WTC11 (cell line): ENCODE measurements around the gene TCF12. TPM values are rescaled to one million over a fixed set of nuclear protein-coding genes. Genes with fewer than 3 reads are reported as not detected.

Source experiments
- ATAC-seq: fragments of 200-7000 bp; cut with Tn5 transposase; 2 replicates; pipeline ENCODE4 v1.10.0; 2021; ENCODE audit warnings: mild to moderate bottlenecking, moderate library complexity
- CTCF ChIA-PET: fragments of 300-600 bp; sonication (Branson Sonifier 250); formaldehyde crosslinking; loops from one replicate; lab custom pipeline; 2021; ENCODE audit warnings: antibody characterized with exemption; lab: Charles Lee
- POLR2A ChIA-PET: fragments of 350-600 bp; sonication (Branson Sonifier 250); formaldehyde crosslinking; loops from one replicate; lab custom pipeline; 2021; ENCODE audit warnings: antibody characterized with exemption; lab: Charles Lee
- DNase-seq: peaks from one replicate; pipeline ENCODE4 v3.0.0; 2021; ENCODE audit warnings: low spot score
- H3K27ac Mint-ChIP-seq: 2 replicates; pipeline ENCODE4 v1.8.0; 2021; ENCODE audit warnings: mixed read lengths
- H3K27me3 Mint-ChIP-seq: 2 replicates; pipeline ENCODE4 v1.8.0; 2021; ENCODE audit warnings: low read depth, mild to moderate bottlenecking, moderate library complexity, mixed read lengths
- H3K36me3 Mint-ChIP-seq: 2 replicates; pipeline ENCODE4 v1.8.0; 2021; ENCODE audit warnings: mixed read lengths
- H3K4me1 Mint-ChIP-seq: 2 replicates; pipeline ENCODE4 v1.8.0; 2022; ENCODE audit warnings: mixed read lengths
- H3K4me3 Mint-ChIP-seq: 2 replicates; pipeline ENCODE4 v1.8.0; 2021; ENCODE audit warnings: mild to moderate bottlenecking, moderate library complexity, mixed read lengths
- H3K9me3 Mint-ChIP-seq: 2 replicates; pipeline ENCODE4 v1.8.0; 2021; ENCODE audit warnings: mixed read lengths
- ATF3 ChIP-seq: sonication (generic); formaldehyde crosslinking; conservative IDR thresholded peaks from 2 replicates; pipeline ENCODE4 v1.8.1; 2022; ENCODE audit warnings: mild to moderate bottlenecking, missing genetic modification reagents
- CTCF ChIP-seq: fragments of 200-600 bp; IDR thresholded peaks from 2 replicates; pipeline ENCODE4 v1.8.0; 2022; ENCODE audit warnings: antibody characterized with exemption
- E2F4 ChIP-seq: sonication (generic); formaldehyde crosslinking; IDR thresholded peaks from 2 replicates; pipeline ENCODE4 v1.8.1; 2022; ENCODE audit warnings: low read depth, mild to moderate bottlenecking, moderate library complexity, missing genetic modification reagents, borderline replicate concordance
- E2F5 ChIP-seq: sonication (generic); formaldehyde crosslinking; IDR thresholded peaks from 2 replicates; pipeline ENCODE4 v1.8.1; 2022; ENCODE audit warnings: mild to moderate bottlenecking, moderate library complexity, missing genetic modification reagents
- ESRRA ChIP-seq: sonication (generic); formaldehyde crosslinking; IDR thresholded peaks from 2 replicates; pipeline ENCODE4 v1.8.1; 2022; ENCODE audit warnings: mild to moderate bottlenecking, missing genetic modification reagents, borderline replicate concordance
- HMGA2 ChIP-seq: fragments of 250-450 bp; sonication (Bioruptor Pico); IDR thresholded peaks from 2 replicates; pipeline ENCODE4 v1.4.0; 2021; ENCODE audit warnings: mild to moderate bottlenecking, moderate library complexity
- IRF2 ChIP-seq: sonication (generic); formaldehyde crosslinking; IDR thresholded peaks from 2 replicates; pipeline ENCODE4 v1.8.0; 2022; ENCODE audit warnings: low read depth, missing genetic modification reagents, borderline replicate concordance
- MAX ChIP-seq: sonication (generic); formaldehyde crosslinking; IDR thresholded peaks from 2 replicates; pipeline ENCODE4 v1.8.0; 2022; ENCODE audit warnings: mild to moderate bottlenecking, missing genetic modification reagents
- MYBL2 ChIP-seq: sonication (generic); formaldehyde crosslinking; IDR thresholded peaks from 2 replicates; pipeline ENCODE4 v1.8.1; 2023; ENCODE audit warnings: mild to moderate bottlenecking, moderate library complexity, missing genetic modification reagents
- OVOL2 ChIP-seq: fragments of 250-450 bp; sonication (Bioruptor Pico); IDR thresholded peaks from 2 replicates; pipeline ENCODE4 v1.9.0; 2021; ENCODE audit warnings: mild to moderate bottlenecking, borderline replicate concordance
- RELA ChIP-seq: sonication (generic); formaldehyde crosslinking; IDR thresholded peaks from 2 replicates; pipeline ENCODE4 v1.8.1; 2022; ENCODE audit warnings: missing genetic modification reagents, mild to moderate bottlenecking, borderline replicate concordance
- RORB ChIP-seq: fragments of 250-450 bp; sonication (Bioruptor Pico); IDR thresholded peaks from 2 replicates; pipeline ENCODE4 v1.9.0; 2021; ENCODE audit warnings: mild to moderate bottlenecking
- TP53 ChIP-seq: sonication (generic); formaldehyde crosslinking; IDR thresholded peaks from 2 replicates; pipeline ENCODE4 v1.8.1; 2023; ENCODE audit warnings: mild to moderate bottlenecking, missing genetic modification reagents
- ZBTB43 ChIP-seq: sonication (generic); formaldehyde crosslinking; IDR thresholded peaks from 2 replicates; pipeline ENCODE4 v1.8.1; 2023; ENCODE audit warnings: mild to moderate bottlenecking, missing genetic modification reagents
- ZNF219 ChIP-seq: sonication (generic); formaldehyde crosslinking; IDR thresholded peaks from 2 replicates; pipeline ENCODE4 v1.8.0; 2023; ENCODE audit warnings: missing genetic modification reagents, mild to moderate bottlenecking, borderline replicate concordance
- ZNF263 ChIP-seq: sonication (generic); formaldehyde crosslinking; IDR thresholded peaks from 2 replicates; pipeline ENCODE4 v1.8.1; 2022; ENCODE audit warnings: low read depth, mild to moderate bottlenecking, moderate library complexity, missing genetic modification reagents
- ZNF425 ChIP-seq: fragments of 250-450 bp; sonication (Bioruptor Pico); conservative IDR thresholded peaks from 2 replicates; pipeline ENCODE4 v1.9.0; 2021; ENCODE audit warnings: mild to moderate bottlenecking
- ZNF512 ChIP-seq: sonication (generic); formaldehyde crosslinking; IDR thresholded peaks from 2 replicates; pipeline ENCODE4 v1.8.1; 2022; ENCODE audit warnings: missing genetic modification reagents, borderline replicate concordance
- ZNF671 ChIP-seq: fragments of 250-450 bp; sonication (Bioruptor Pico); IDR thresholded peaks from 2 replicates; pipeline ENCODE4 v1.8.0; 2021; ENCODE audit warnings: mild to moderate bottlenecking
- ZSCAN18 ChIP-seq: fragments of 250-450 bp; sonication (Bioruptor Pico); IDR thresholded peaks from 2 replicates; pipeline ENCODE4 v2.1.2; 2022; ENCODE audit warnings: mild to moderate bottlenecking, moderate library complexity
- total RNA-seq: library from RNA; stranded (reverse); gene quantifications from 3 replicates; pipeline ENCODE4 v1.2.3, GENCODE V29; 2021

The TCF12 gene
- total RNA-seq, 1 experiment from 2014 or later = 73.2 TPM

GRCh38 chr15:57059026-57059660 is 140.7 kb downstream of the TCF12 start:
- POLR2A ChIA-PET = no interaction called here
- CTCF ChIA-PET = no interaction called here
- no peaks in the 10 kb centered on the region for H3K36me3 Mint-ChIP-seq
- ATAC-seq = no peak
- no peak for DNase-seq
- H3K4me1 Mint-ChIP-seq = peaks cover 32% of the 10 kb centered on the region
- H3K27ac Mint-ChIP-seq = peak overlapping the region; percentile 46; the same call in 1 of the 2 replicates
- no peaks in the 10 kb centered on the region for H3K9me3 Mint-ChIP-seq
- TF ChIP-seq IRF2 (CRISPR knock-in tag) = no peak
- no peak for TF ChIP-seq ZBTB43 (CRISPR knock-in tag)
- TF ChIP-seq RELA (CRISPR knock-in tag) = no peak
- TF ChIP-seq OVOL2 (CRISPR knock-in tag) = no peak
- no peak for TF ChIP-seq ZNF219 (CRISPR knock-in tag)
- TF ChIP-seq ZNF263 (CRISPR knock-in tag) = no peak
- no peak for TF ChIP-seq ZNF512 (CRISPR knock-in tag)
- no peak for TF ChIP-seq ZSCAN18 (CRISPR knock-in tag)
- TF ChIP-seq MAX (CRISPR knock-in tag) = no peak
- no peak for TF ChIP-seq TP53 (CRISPR knock-in tag)
- no peak for TF ChIP-seq ESRRA (CRISPR knock-in tag)
- TF ChIP-seq ZNF671 (CRISPR knock-in tag) = no peak
- TF ChIP-seq CTCF = no peak
- TF ChIP-seq E2F5 (CRISPR knock-in tag) = no peak
- TF ChIP-seq HMGA2 (CRISPR knock-in tag) = no peak
- TF ChIP-seq RORB (CRISPR knock-in tag) = no peak
- no peaks in the 10 kb centered on the region for H3K27me3 Mint-ChIP-seq
- no peak overlapping the region for H3K4me3 Mint-ChIP-seq

GRCh38 chr15:57060799-57061198 is 142.4 kb downstream of the TCF12 start:
- H3K27ac Mint-ChIP-seq = peak overlapping the region; percentile 52; the same call in 1 of the 2 replicates
- no peaks in the 10 kb centered on the region for H3K36me3 Mint-ChIP-seq
- peaks cover 36% of the 10 kb centered on the region for H3K4me1 Mint-ChIP-seq
- no peaks in the 10 kb centered on the region for H3K27me3 Mint-ChIP-seq
- ATAC-seq (no peak), DNase-seq (no peak)
- no peaks in the 10 kb centered on the region for H3K9me3 Mint-ChIP-seq
- CTCF ChIA-PET = no interaction called here
- POLR2A ChIA-PET = no interaction called here
- H3K4me3 Mint-ChIP-seq = no peak overlapping the region
- TF ChIP-seq ZNF425 (CRISPR knock-in tag) (no peak), ATF3 (CRISPR knock-in tag) (no peak), MYBL2 (CRISPR knock-in tag) (no peak), IRF2 (CRISPR knock-in tag) (no peak), E2F4 (no peak)
